GM12873 (cell line): ENCODE measurements around the gene ANO7.

Source experiments
- TF ChIP-seq, protein P1 (sequence below): IDR thresholded peaks from 2 replicates; pipeline ENCODE4 v1.5.1; 2012; ENCODE audit warnings: low read depth, mild to moderate bottlenecking, moderate library complexity, low read length, control low read depth; ENCODE audit not compliant: insufficient read depth; ENCODE audit errors: missing control alignments

ANO7 gene

DNA sequence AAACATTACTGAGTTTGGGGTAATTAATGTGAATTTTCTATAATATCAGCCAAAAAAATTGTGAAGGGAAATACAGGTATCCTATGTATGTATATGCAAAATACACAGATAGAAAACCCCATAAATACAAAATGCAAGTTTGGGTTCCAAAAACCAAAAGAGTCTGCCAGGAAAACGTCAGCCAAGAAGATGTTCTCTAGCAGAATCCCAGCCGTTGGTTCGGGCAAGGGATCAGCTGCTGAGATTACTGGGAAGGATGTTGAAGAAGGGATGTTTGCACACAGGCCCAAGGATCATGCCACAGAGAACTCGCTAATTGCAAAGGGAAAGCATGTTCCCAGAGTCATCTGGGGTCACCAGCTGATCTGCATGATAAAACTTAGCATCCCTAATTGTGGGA, 9.5 kb upstream of the ANO7 start:
- TF ChIP-seq, protein P1, sequence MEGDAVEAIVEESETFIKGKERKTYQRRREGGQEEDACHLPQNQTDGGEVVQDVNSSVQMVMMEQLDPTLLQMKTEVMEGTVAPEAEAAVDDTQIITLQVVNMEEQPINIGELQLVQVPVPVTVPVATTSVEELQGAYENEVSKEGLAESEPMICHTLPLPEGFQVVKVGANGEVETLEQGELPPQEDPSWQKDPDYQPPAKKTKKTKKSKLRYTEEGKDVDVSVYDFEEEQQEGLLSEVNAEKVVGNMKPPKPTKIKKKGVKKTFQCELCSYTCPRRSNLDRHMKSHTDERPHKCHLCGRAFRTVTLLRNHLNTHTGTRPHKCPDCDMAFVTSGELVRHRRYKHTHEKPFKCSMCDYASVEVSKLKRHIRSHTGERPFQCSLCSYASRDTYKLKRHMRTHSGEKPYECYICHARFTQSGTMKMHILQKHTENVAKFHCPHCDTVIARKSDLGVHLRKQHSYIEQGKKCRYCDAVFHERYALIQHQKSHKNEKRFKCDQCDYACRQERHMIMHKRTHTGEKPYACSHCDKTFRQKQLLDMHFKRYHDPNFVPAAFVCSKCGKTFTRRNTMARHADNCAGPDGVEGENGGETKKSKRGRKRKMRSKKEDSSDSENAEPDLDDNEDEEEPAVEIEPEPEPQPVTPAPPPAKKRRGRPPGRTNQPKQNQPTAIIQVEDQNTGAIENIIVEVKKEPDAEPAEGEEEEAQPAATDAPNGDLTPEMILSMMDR, result no peak

DNA sequence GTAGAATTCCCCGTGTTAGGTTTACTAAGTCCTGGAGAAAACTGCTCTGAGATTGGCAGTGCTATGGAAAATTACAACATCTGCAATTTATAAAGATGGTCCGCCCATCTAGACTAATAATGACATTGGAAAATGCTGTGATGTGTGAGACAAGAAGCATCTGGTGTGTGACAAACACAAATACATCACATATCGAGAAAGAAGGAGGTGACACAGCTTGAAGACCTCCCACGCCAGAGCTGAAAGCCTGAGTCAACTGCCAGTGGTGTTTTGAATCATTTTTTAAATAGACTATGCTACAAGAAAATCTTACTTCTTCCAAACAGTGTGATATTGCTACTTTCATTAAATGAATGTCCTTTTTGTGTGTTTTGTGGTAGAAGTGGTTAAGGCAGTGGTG, 8.6 kb upstream of the ANO7 start:
- TF ChIP-seq, protein P1, result no peak

DNA sequence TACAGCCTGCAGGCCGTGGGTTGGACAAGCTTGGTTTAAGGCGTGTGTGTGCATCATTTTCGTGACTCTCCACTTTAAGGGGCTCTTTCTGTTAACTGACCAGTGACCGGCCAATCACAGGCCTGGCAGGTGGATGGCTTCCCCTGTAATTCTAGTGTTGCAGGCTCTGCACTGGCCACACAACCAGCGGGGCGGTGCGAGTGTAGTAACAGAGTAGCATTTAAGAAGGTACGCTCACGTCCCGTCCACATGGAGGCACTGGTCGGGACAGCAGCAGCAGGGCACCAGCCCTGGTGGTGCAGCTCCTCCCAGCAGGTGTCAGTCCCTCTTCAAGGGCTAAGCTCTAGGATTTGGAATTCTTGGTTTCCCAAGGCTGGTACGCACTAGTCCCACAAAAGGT, 8.0 kb upstream of the ANO7 start:
- TF ChIP-seq, protein P1, result no peak

DNA sequence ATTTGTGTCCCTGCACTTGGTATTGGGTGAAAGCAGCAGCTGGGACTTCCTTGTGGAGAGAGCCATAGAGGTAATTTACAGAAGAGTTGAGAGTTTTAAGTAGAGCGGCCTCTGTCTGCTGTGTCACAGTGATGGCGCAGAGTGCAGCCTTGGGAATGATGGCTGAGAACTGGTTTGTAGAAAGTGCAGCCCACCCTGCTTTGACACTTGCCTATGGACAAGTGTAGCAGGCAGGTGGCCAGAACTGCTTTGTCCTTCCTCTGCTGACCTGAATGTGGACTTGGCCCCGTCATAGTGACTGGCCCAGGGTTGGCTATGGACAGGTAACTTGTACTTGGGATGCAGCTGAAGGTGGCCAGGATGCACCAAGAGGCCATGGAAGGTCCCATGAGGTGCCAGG, 6.4 kb upstream of the ANO7 start:
- TF ChIP-seq, protein P1, result no peak

DNA sequence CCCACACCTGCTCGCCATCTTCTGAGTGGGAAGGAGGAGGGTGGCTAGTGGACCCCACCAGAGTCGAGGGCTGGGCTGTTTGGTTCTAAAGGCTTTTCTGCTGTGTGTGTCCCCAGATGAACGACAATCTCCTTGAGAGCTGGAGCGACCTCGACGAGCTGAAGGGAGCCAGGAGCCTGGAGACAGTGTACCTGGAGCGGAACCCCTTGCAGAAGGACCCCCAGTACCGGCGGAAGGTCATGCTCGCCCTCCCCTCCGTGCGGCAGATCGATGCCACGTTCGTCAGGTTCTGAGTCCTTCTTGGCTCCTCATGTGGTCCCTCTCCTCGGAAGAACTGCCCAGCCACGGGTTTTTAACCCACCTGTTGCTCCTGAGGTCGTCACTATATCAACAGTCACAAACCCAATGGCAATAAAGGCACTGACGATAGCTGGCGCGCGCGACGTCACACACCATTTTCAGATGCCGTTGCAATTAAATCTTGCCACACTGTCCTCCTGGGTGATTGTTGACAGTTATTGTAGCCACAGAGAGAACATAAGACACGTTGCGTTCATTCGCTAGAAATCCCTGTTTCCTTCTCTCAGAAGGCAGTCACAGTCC, 5.8 kb upstream of the ANO7 start:
- TF ChIP-seq, protein P1, result no peak

DNA sequence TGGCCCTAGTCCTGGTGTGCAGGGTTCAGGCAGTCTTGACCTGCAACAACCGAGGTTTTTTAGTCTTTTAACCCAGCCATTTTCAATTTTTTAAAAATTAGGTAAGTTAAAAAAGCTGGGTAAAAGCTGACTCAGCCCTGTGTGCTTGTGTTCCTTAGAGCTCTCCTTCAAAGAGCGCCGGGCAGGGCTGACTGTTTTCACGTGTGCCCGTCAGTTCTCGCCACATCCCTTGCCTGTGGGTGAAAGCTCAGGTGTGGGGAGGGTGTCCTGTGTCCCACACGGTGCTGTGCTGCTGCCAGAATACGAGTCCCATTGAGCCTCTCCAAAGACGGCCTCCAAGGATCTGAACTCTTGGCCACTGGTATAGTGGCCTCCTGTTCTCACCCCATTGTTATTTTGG, 5.3 kb upstream of the ANO7 start:
- TF ChIP-seq, protein P1, result no peak

DNA sequence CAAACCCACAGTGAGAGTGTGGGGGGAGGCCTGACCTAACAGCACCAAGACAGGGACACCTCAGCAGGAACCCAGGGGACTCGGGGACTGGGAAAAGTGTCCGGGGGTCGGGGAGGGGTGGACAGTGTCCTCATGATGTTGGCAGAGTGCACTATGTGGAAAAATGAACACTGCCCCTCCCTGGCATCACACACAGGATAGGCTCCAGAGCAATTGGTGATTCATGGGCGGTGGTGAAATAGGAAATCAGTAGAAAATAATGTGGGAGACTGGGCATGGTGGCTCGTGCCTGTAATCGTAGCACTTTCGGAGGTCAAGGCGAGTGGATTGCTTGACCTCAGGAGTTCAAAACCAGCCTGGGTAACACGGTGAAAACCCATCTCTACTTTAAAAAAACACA, 3.6 kb upstream of the ANO7 start:
- TF ChIP-seq, protein P1, result no peak
